OCI-LY3 (cell line): ENCODE measurements around the gene BEST4.

Experiments used
- H2AFZ ChIP-seq: fragments of 200-600, 300-600 bp; shearing (Covaris generic); 2 replicates; pipeline ENCODE4 v1.6.0; 2014; ENCODE audit warnings: antibody characterized with exemption, low read depth, low read length
- H3K27ac ChIP-seq: fragments of 200-600, 300-600 bp; sonication (generic); 2 replicates; pipeline ENCODE4 v1.5.1; 2014; ENCODE audit warnings: mild to moderate bottlenecking, low read length, moderate library complexity, mixed read lengths
- H3K27me3 ChIP-seq: fragments of 200-600, 300-600 bp; sonication (generic); 2 replicates; pipeline ENCODE4 v1.6.1; 2014; ENCODE audit warnings: low read depth, low read length, mixed read lengths
- H3K36me3 ChIP-seq: fragments of 200-600, 300-600 bp; sonication (generic); replicated peaks from 2 replicates; pipeline ENCODE3; 2014; ENCODE audit warnings: low read depth, low read length, mixed read lengths
- H3K4me1 ChIP-seq: fragments of 300-600, 200-600 bp; sonication (generic); 2 replicates; pipeline ENCODE4 v1.6.1; 2014; ENCODE audit warnings: low read length, mixed read lengths
- H3K4me2 ChIP-seq: fragments of 200-600, 300-600 bp; sonication (generic); 2 replicates; pipeline ENCODE4 v1.6.1; 2014; ENCODE audit warnings: low read length, mixed read lengths
- H3K4me3 ChIP-seq: fragments of 300-600, 200-600 bp; sonication (generic); 2 replicates; pipeline ENCODE4 v1.5.1; 2014; ENCODE audit warnings: antibody characterized with exemption, mild to moderate bottlenecking, low read length, moderate library complexity
- H3K79me2 ChIP-seq: fragments of 300-600, 200-600 bp; shearing (Covaris generic); 2 replicates; pipeline ENCODE4 v1.6.1; 2014; ENCODE audit warnings: mild to moderate bottlenecking, low read length, mixed read lengths
- H3K9ac ChIP-seq: fragments of 300-600, 200-600 bp; shearing (Covaris generic); 2 replicates; pipeline ENCODE4 v1.6.0; 2014; ENCODE audit warnings: mild to moderate bottlenecking, low read length, moderate library complexity
- H3K9me3 ChIP-seq: fragments of 200-600, 300-600 bp; shearing (Covaris generic); 2 replicates; pipeline ENCODE4 v1.6.1; 2014; ENCODE audit warnings: low read length, mixed read lengths; ENCODE audit not compliant: insufficient read depth
- H4K20me1 ChIP-seq: fragments of 200-600, 300-600 bp; sonication (generic); 2 replicates; pipeline ENCODE4 v1.6.1; 2016; ENCODE audit warnings: low read length, mixed read lengths; ENCODE audit not compliant: insufficient read depth
- EZH2phosphoT487 ChIP-seq: fragments of 200-600 bp; shearing (Covaris generic); IDR thresholded peaks from 2 replicates; pipeline ENCODE4 v1.6.1; 2018; ENCODE audit warnings: antibody characterized with exemption, mixed run types, low read depth
- TF ChIP-seq, protein P1 (sequence below): fragments of 200-600, 300-600 bp; sonication (generic); IDR thresholded peaks from 2 replicates; pipeline ENCODE4 v1.5.1; 2014; ENCODE audit warnings: antibody characterized with exemption, low read length, low read depth

The BEST4 gene

DNA sequence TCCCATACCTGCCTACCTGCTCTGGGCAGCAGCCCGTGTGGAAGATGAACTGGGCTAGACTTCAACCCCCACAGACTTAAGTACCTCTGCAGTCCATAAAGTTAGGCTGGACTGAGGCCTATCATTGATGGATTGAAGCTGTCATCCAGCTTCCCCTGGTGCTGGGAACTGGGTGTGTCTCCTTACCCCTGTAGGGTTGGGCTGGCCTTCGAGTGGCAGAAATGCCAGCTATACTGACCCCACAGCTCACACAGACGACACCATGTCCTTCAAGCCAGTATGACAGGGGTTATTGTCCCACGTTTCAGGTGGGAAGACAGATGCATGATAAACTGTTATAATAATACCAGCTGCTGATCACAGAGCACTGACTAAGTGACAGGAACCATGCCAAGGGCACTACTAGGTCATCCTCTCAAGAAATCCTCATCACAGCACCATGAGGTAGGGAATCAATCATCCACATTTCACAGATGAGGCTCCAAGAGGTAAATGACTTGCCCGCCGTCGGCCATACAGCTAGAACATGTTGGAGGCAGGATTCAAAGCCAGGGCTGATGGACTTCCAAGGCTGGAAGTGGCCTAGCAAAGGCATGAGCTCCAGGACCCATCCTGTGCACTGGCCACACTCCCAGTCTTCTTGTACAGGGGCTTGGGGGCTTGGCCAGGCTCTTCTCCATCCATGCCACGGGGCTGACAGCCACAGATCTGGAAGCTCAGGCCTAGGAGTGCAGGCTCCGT, at the start of gene BEST4:
Gene BEST4, minus strand, starts transcription at position 51 of the 741 bp plus-strand sequence. CDS start 465 bp downstream, outside the sequence.
- TF ChIP-seq, protein P1, sequence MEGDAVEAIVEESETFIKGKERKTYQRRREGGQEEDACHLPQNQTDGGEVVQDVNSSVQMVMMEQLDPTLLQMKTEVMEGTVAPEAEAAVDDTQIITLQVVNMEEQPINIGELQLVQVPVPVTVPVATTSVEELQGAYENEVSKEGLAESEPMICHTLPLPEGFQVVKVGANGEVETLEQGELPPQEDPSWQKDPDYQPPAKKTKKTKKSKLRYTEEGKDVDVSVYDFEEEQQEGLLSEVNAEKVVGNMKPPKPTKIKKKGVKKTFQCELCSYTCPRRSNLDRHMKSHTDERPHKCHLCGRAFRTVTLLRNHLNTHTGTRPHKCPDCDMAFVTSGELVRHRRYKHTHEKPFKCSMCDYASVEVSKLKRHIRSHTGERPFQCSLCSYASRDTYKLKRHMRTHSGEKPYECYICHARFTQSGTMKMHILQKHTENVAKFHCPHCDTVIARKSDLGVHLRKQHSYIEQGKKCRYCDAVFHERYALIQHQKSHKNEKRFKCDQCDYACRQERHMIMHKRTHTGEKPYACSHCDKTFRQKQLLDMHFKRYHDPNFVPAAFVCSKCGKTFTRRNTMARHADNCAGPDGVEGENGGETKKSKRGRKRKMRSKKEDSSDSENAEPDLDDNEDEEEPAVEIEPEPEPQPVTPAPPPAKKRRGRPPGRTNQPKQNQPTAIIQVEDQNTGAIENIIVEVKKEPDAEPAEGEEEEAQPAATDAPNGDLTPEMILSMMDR, result no peak
- TF ChIP-seq EZH2phosphoT487, result no peak
- Histone ChIP-seq H3K4me3 (no peak within 1 kb of the TSS), H3K27ac (no peak within 1 kb of the TSS), H4K20me1 (no peaks in the 10 kb centered on the region), H3K4me1 (peaks cover 26% of the 10 kb centered on the region), H2AFZ (no peak within 1 kb of the TSS), H3K79me2 (no peaks in the 10 kb centered on the region), H3K9ac (no peak within 1 kb of the TSS), H3K9me3 (no peaks in the 10 kb centered on the region), H3K36me3 (no peaks in the 10 kb centered on the region), H3K27me3 (no peaks in the 10 kb centered on the region), H3K4me2 (no peak within 1 kb of the TSS)

- peak overlapping the region; percentile 55 for H3K4me3 ChIP-seq
- peak overlapping the region; percentile 69 for H3K4me2 ChIP-seq
- H2AFZ ChIP-seq, result peak overlapping the region; percentile 95
- TF ChIP-seq EZH2phosphoT487, result no peak
- TF ChIP-seq, protein P1, result peak; percentile 75
- H4K20me1 ChIP-seq, result no peaks in the 10 kb centered on the region
- peak overlapping the region; percentile 42; the same call in 1 of the 2 replicates for H3K9ac ChIP-seq
- H3K27me3 ChIP-seq, result no peaks in the 10 kb centered on the region
- peaks cover 14% of the 10 kb centered on the region for H3K4me1 ChIP-seq
- H3K9me3 ChIP-seq, result no peaks in the 10 kb centered on the region
- no peaks in the 10 kb centered on the region for H3K79me2 ChIP-seq
- H3K36me3 ChIP-seq, result no peaks in the 10 kb centered on the region
- no peak overlapping the region for H3K27ac ChIP-seq
Measured at GRCh38 chr1:44835738-44836675, 48.0 kb upstream of the BEST4 start.

DNA sequence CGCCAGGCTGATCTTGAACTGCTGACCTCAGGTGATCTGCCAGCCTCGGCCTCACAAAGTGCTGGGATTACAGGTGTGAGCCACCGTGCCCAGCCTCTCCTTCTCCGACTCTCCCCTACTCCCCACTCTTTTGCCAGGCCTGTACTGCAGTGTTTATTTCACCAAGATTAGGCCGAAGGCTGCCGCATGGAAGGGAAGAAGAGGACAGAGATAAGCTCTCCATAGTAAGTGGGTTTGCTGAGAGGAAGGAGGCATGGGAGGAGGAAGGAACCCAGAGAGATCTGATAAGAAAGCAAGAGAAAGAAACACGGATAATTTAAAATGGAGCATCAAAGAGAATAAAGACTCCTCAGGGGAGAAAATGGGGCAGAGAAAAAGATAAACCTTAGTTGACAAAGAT, 46.4 kb upstream of the BEST4 start:
- no peak overlapping the region for H3K9ac ChIP-seq
- TF ChIP-seq EZH2phosphoT487, result no peak
- TF ChIP-seq, protein P1, result no peak
- H3K27ac ChIP-seq, result no peak overlapping the region
- H3K4me2 ChIP-seq, result no peak overlapping the region
- H2AFZ ChIP-seq, result no peak overlapping the region
- no peaks in the 10 kb centered on the region for H3K9me3 ChIP-seq
- H3K4me3 ChIP-seq, result no peak overlapping the region
- no peaks in the 10 kb centered on the region for H4K20me1 ChIP-seq
- no peaks in the 10 kb centered on the region for H3K79me2 ChIP-seq
- H3K36me3 ChIP-seq, result no peaks in the 10 kb centered on the region
- peaks cover 14% of the 10 kb centered on the region for H3K4me1 ChIP-seq
- no peaks in the 10 kb centered on the region for H3K27me3 ChIP-seq

GRCh38 chr1:44832056-44832705, 44.2 kb upstream of the BEST4 start:
- Histone ChIP-seq H3K9ac (no peak overlapping the region), H3K79me2 (no peaks in the 10 kb centered on the region), H3K4me1 (peaks cover 14% of the 10 kb centered on the region), H3K4me3 (no peak overlapping the region), H3K9me3 (no peaks in the 10 kb centered on the region), H3K27me3 (no peaks in the 10 kb centered on the region), H3K4me2 (no peak overlapping the region), H3K27ac (no peak overlapping the region), H4K20me1 (no peaks in the 10 kb centered on the region), H3K36me3 (no peaks in the 10 kb centered on the region), H2AFZ (no peak overlapping the region)
- no peak for TF ChIP-seq EZH2phosphoT487
- TF ChIP-seq, protein P1, result no peak
